ENCODE measurements around the gene OR8A1.

DNA sequence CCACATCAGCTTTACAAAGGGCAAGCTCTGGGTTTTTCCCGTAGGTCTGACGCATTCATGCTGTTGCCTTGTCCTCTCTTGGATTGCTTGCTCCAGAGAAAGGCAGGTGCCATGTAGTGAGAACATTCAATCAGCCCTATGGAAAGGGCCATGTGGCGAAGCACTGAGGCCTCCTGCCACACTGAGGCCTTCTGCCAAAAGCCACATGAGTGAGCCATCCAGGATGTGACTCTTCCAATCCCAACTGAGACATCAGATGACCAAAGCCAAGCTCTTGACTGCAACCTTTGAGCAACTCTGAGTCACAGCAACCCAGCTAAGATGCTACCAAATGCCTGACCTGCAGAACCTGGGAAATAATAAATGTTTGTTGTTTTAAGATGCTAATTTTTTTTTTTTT, 32.4 kb downstream of the OR8A1 start:
- TF ChIP-seq, protein P1, sequence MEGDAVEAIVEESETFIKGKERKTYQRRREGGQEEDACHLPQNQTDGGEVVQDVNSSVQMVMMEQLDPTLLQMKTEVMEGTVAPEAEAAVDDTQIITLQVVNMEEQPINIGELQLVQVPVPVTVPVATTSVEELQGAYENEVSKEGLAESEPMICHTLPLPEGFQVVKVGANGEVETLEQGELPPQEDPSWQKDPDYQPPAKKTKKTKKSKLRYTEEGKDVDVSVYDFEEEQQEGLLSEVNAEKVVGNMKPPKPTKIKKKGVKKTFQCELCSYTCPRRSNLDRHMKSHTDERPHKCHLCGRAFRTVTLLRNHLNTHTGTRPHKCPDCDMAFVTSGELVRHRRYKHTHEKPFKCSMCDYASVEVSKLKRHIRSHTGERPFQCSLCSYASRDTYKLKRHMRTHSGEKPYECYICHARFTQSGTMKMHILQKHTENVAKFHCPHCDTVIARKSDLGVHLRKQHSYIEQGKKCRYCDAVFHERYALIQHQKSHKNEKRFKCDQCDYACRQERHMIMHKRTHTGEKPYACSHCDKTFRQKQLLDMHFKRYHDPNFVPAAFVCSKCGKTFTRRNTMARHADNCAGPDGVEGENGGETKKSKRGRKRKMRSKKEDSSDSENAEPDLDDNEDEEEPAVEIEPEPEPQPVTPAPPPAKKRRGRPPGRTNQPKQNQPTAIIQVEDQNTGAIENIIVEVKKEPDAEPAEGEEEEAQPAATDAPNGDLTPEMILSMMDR (conservative IDR thresholded peaks at IDR 0.05; ENCODE audit: low read length), result no peak
- no peak for TF ChIP-seq EZH2phosphoT487 (IDR thresholded peaks at IDR 0.05; ENCODE audit: borderline replicate concordance, low read depth, low read length)
